HCT116 (cell line): Measurements from ENCODE around the gene NFASC. TPM values are rescaled to one million over a fixed set of nuclear protein-coding genes. Genes with fewer than 3 reads are reported as not detected.

ENCODE experiments used
- ATAC-seq: fragments of 200-7000 bp; cut with Tn5 transposase; 2 replicates; pipeline ENCODE4 v1.9.1; 2020; ENCODE audit warnings: mild to moderate bottlenecking, moderate library complexity
- BruUV-seq: library from RNA; stranded (reverse); fragments of 400-500 nt; replicated peaks from 2 replicates; lab custom pipeline; 2021; lab: Mats Ljungman, UMichigan
- CTCF ChIA-PET: fragments of 300-600 bp; sonication (Branson Sonifier 250); formaldehyde crosslinking; loops from one replicate; lab custom pipeline; 2021; ENCODE audit warnings: antibody characterized with exemption; lab: Charles Lee
- POLR2A ChIA-PET: fragments of 300-600, 350-600 bp; sonication (Branson Sonifier 250); formaldehyde crosslinking; loops from one replicate; lab custom pipeline; 2021; ENCODE audit warnings: antibody characterized with exemption; lab: Charles Lee
- RAD21 ChIA-PET, 2 experiments: fragments of 300-600 bp; sonication (Branson Sonifier 250); formaldehyde crosslinking; loops; one replicate each; lab custom pipeline; 2023; ENCODE audit warnings: low total read pairs in 2 of 2; ENCODE audit not compliant: uncharacterized antibody in 2 of 2, unreplicated experiment in 2 of 2, low non-redundant PET in 1 of 2; lab: Charles Lee
- DNase-seq: peaks from one replicate; pipeline ENCODE4 v3.0.0-alpha.2; 2010; ENCODE audit warnings: low read depth, low spot score
- H2AFZ ChIP-seq: fragments of 200-600 bp; shearing (Covaris generic), sonication (generic); 2 replicates; pipeline ENCODE4 v1.6.1; 2017; ENCODE audit warnings: low read depth, mixed run types, mixed read lengths, antibody characterized with exemption, low read length; ENCODE audit not compliant: poor library complexity, severe bottlenecking
- H3K27ac ChIP-seq: 2 replicates; pipeline ENCODE4 v1.5.1; 2012; ENCODE audit warnings: low read depth, low read length
- H3K27me3 ChIP-seq: fragments of 200-600 bp; sonication (generic); 2 replicates; pipeline ENCODE4 v1.6.1; 2016; ENCODE audit warnings: mixed run types, low read length, mixed read lengths; ENCODE audit not compliant: insufficient read depth
- H3K36me3 ChIP-seq, 2 experiments: fragments of 200-500 bp in 1 of 2; fragments of 200-600 bp in 1 of 2; sonication (Bioruptor generic) in 1 of 2; sonication (generic) in 1 of 2; 2 replicates each; pipeline versions ENCODE4 v1.5.1 to v1.6.1; 2014 to 2016; ENCODE audit warnings: low read length in 2 of 2, inconsistent platforms in 1 of 2, mixed read lengths in 1 of 2, mixed run types in 1 of 2; ENCODE audit not compliant: insufficient read depth in 2 of 2, control insufficient read depth in 1 of 2
- H3K4me1 ChIP-seq, 2 experiments: fragments of 200-600 bp in 1 of 2; sonication (generic) in 1 of 2; 2 replicates each; pipeline versions ENCODE4 v1.5.1 to v1.6.1; 2012 to 2017; ENCODE audit warnings: low read length in 2 of 2, inconsistent platforms in 1 of 2, mild to moderate bottlenecking in 1 of 2, mixed read lengths in 1 of 2, mixed run types in 1 of 2, moderate library complexity in 1 of 2; ENCODE audit not compliant: insufficient read depth in 2 of 2, control insufficient read depth in 1 of 2
- H3K4me2 ChIP-seq: fragments of 200-600 bp; sonication (generic); 2 replicates; pipeline ENCODE4 v1.6.1; 2017; ENCODE audit warnings: mixed run types, low read length, mixed read lengths
- H3K4me3 ChIP-seq, 2 experiments: fragments of 200-600 bp in 1 of 2; sonication (generic) in 1 of 2; replicated peaks in 1 of 2; 2 replicates each; pipeline ENCODE4 v1.5.1; 2011 to 2016; ENCODE audit warnings: low read length in 2 of 2, control low read depth in 1 of 2, low read depth in 1 of 2, mild to moderate bottlenecking in 1 of 2, mixed read lengths in 1 of 2, mixed run types in 1 of 2
- H3K79me2 ChIP-seq: fragments of 200-600 bp; sonication (generic); 2 replicates; pipeline ENCODE4 v1.6.1; 2017; ENCODE audit warnings: mild to moderate bottlenecking, mixed run types, low read length, moderate library complexity, mixed read lengths; ENCODE audit not compliant: insufficient read depth
- H3K9ac ChIP-seq: fragments of 200-600 bp; sonication (generic); 2 replicates; pipeline ENCODE4 v1.6.1; 2016; ENCODE audit warnings: low read length, mixed read lengths
- H3K9me2 ChIP-seq: fragments of 200-600 bp; sonication (generic), shearing (Covaris generic); 2 replicates; pipeline ENCODE4 v1.6.1; 2017; ENCODE audit warnings: mixed run types, mild to moderate bottlenecking, moderate library complexity; ENCODE audit not compliant: insufficient read depth
- H3K9me3 ChIP-seq, 2 experiments: fragments of 200-500 bp in 1 of 2; fragments of 200-600 bp in 1 of 2; sonication (Bioruptor generic) in 1 of 2; sonication (generic) in 1 of 2; 2 replicates each; pipeline ENCODE4 v1.6.1; 2014 to 2017; ENCODE audit warnings: low read length in 2 of 2, mixed read lengths in 2 of 2, inconsistent platforms in 1 of 2, low read depth in 1 of 2, mild to moderate bottlenecking in 1 of 2, mixed run types in 1 of 2, moderate library complexity in 1 of 2; ENCODE audit not compliant: control insufficient read depth in 1 of 2, insufficient read depth in 1 of 2
- H4K20me1 ChIP-seq: fragments of 200-600 bp; sonication (generic), shearing (Covaris generic); 2 replicates; pipeline ENCODE4 v1.6.1; 2017; ENCODE audit warnings: mixed run types, mild to moderate bottlenecking, moderate library complexity; ENCODE audit not compliant: insufficient read depth
- CBX3 ChIP-seq: IDR thresholded peaks from 2 replicates; pipeline ENCODE4 v1.6.1; 2012; ENCODE audit warnings: low read depth
- CEBPB ChIP-seq: IDR thresholded peaks from 2 replicates; pipeline ENCODE4 v1.6.1; 2012; ENCODE audit warnings: low read depth
- ELF1 ChIP-seq: IDR thresholded peaks from 2 replicates; pipeline ENCODE4 v1.6.1; 2012; ENCODE audit warnings: low read depth, borderline replicate concordance
- EZH2phosphoT487 ChIP-seq: fragments of 200-600 bp; IDR thresholded peaks from 2 replicates; pipeline ENCODE4 v1.6.1; 2018; ENCODE audit warnings: antibody characterized with exemption, borderline replicate concordance
- FOSL1 ChIP-seq: IDR thresholded peaks from 2 replicates; pipeline ENCODE4 v1.6.1; 2012; ENCODE audit warnings: low read depth
- POLR2A ChIP-seq: IDR thresholded peaks from 2 replicates; pipeline ENCODE4 v1.7.0; 2011; ENCODE audit warnings: borderline replicate concordance; ENCODE audit not compliant: insufficient read depth, insufficient read length; ENCODE audit errors: extremely low read depth
- POLR2AphosphoS5 ChIP-seq: IDR thresholded peaks from 2 replicates; pipeline ENCODE4 v1.6.1; 2011; ENCODE audit warnings: mild to moderate bottlenecking, low read depth, low read length, moderate library complexity
- SRF ChIP-seq: IDR thresholded peaks from 2 replicates; pipeline ENCODE4 v1.6.1; 2012; ENCODE audit warnings: low read depth
- YY1 ChIP-seq: IDR thresholded peaks from 2 replicates; pipeline ENCODE4 v1.6.1; 2011; ENCODE audit warnings: low read length, low read depth, moderate library complexity, mild to moderate bottlenecking; ENCODE audit not compliant: insufficient replicate concordance; ENCODE audit errors: extremely low read depth
- ZNF274 ChIP-seq: fragments of 200-500 bp; sonication (Bioruptor generic); IDR thresholded peaks from 2 replicates; pipeline ENCODE4 v1.6.1; 2014; ENCODE audit warnings: mild to moderate bottlenecking, low read depth, low read length, inconsistent platforms
- intact Hi-C: fragments of 100-400 bp; cut with micrococcal nuclease; formaldehyde crosslinking; loops from 2 replicates; pipeline ENCODE4 v1.10.0; 2022
- total RNA-seq: library from RNA; stranded (reverse); gene quantifications from one replicate; pipeline ENCODE4 v1.2.1, GENCODE V29; 2021; ENCODE audit not compliant: unreplicated experiment
- TF ChIP-seq, protein P1 (sequence below): IDR thresholded peaks from 2 replicates; pipeline ENCODE4 v1.6.1; 2011; ENCODE audit warnings: mild to moderate bottlenecking, low read length, moderate library complexity; ENCODE audit not compliant: insufficient replicate concordance; ENCODE audit errors: extremely low read depth
- TF ChIP-seq, protein P2 (sequence below): IDR thresholded peaks from 2 replicates; pipeline ENCODE4 v1.6.1; 2012
- TF ChIP-seq, protein P3 (sequence below), 3 experiments: fragments of 200-600 bp in 1 of 3; sonication (generic) in 1 of 3; IDR thresholded peaks in 2 of 3; conservative IDR thresholded peaks in 1 of 3; 2 replicates each; pipeline ENCODE4 v1.5.1; 2012 to 2017; ENCODE audit warnings: low read depth in 2 of 3, low read length in 2 of 3, antibody characterized with exemption in 1 of 3, borderline replicate concordance in 1 of 3, control low read depth in 1 of 3, mild to moderate bottlenecking in 1 of 3, mixed read lengths in 1 of 3, mixed run types in 1 of 3, moderate library complexity in 1 of 3; ENCODE audit not compliant: insufficient read depth in 1 of 3

Gene NFASC
- total RNA-seq, 1 experiment from 2014 or later = 0.57 TPM

DNA sequence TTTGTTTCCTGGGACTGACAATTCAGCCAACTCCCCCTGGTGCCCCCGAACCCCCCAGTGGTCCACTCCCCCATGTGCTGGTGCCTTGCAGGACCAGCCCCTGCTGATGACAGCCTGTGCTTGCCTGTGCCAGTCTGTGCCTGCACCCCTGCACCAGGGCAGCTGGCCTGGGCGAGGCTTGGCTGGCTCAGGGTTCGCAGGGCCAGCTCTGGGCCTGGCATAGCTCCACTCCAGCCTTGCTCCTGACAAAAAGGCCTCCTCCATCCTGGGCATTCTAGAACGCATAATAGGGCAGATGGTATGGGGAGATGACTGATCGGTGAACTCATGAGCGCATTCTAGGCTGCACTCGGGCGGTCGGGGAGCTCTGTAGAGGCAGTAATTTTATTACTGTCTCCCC is 177.7 kb downstream of the NFASC start:
- ATAC-seq = no peak
- H3K4me3 ChIP-seq = no peak overlapping the region
- POLR2A ChIA-PET = no interaction called here
- H3K79me2 ChIP-seq = no peaks in the 10 kb centered on the region
- RAD21 ChIA-PET = no interaction called here
- H3K9me3 ChIP-seq = no peaks in the 10 kb centered on the region
- no peaks in the 10 kb centered on the region for H3K9me2 ChIP-seq
- BruUV-seq = no TSS peak
- CTCF ChIA-PET = interaction anchor here (1.9 kb wide), 1 partner anchor 13 kb away, joined by 6 read pairs; no protein-coding TSS in a partner anchor
- no peak for DNase-seq
- H4K20me1 ChIP-seq = no peaks in the 10 kb centered on the region
- H3K4me1 ChIP-seq = no peaks in the 10 kb centered on the region
- H2AFZ ChIP-seq = no peak overlapping the region
- TF ChIP-seq POLR2A = no peak
- TF ChIP-seq, protein P1, sequence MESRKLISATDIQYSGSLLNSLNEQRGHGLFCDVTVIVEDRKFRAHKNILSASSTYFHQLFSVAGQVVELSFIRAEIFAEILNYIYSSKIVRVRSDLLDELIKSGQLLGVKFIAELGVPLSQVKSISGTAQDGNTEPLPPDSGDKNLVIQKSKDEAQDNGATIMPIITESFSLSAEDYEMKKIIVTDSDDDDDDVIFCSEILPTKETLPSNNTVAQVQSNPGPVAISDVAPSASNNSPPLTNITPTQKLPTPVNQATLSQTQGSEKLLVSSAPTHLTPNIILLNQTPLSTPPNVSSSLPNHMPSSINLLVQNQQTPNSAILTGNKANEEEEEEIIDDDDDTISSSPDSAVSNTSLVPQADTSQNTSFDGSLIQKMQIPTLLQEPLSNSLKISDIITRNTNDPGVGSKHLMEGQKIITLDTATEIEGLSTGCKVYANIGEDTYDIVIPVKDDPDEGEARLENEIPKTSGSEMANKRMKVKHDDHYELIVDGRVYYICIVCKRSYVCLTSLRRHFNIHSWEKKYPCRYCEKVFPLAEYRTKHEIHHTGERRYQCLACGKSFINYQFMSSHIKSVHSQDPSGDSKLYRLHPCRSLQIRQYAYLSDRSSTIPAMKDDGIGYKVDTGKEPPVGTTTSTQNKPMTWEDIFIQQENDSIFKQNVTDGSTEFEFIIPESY = no peak
- no peak for TF ChIP-seq FOSL1
- no peaks in the 10 kb centered on the region for H3K36me3 ChIP-seq
- H3K27me3 ChIP-seq = peaks cover 36% of the 10 kb centered on the region; the same call in 1 of the 2 replicates
- H3K4me2 ChIP-seq = no peak overlapping the region
- H3K9ac ChIP-seq = no peak overlapping the region
- intact Hi-C loops = no loop called here
- no peak overlapping the region for H3K27ac ChIP-seq

DNA sequence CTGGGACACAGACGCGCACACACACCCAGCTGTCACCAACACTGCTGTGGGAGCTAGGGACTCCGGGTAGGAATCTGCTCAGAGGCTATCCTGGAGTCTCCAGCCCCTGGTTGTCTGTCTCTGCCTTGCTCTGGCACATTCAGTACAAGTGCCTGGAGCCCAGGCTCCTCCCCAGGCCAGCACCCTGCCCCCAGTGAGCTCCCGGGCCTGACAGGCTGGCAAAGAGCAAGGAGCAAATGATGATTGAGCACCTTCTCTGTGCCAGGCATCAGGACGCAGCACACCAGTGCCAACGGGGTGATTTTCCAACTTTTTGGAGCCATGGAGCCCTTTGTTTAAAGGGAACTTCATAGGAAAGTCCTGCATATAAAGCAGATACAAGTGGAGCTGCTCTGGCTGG is 178.8 kb downstream of the NFASC start:
- ATAC-seq (no peak), DNase-seq (no peak)
- Histone ChIP-seq H3K27ac (no peak overlapping the region), H4K20me1 (no peaks in the 10 kb centered on the region), H3K9me3 (no peaks in the 10 kb centered on the region), H3K4me1 (no peaks in the 10 kb centered on the region), H3K4me3 (no peak overlapping the region), H3K4me2 (no peak overlapping the region), H3K9ac (no peak overlapping the region), H2AFZ (no peak overlapping the region), H3K27me3 (peaks cover 35% of the 10 kb centered on the region; the same call in 1 of the 2 replicates), H3K9me2 (no peaks in the 10 kb centered on the region), H3K79me2 (no peaks in the 10 kb centered on the region), H3K36me3 (no peaks in the 10 kb centered on the region)
- ChIA-PET RAD21 (no interaction called here), POLR2A (no interaction called here), CTCF (interaction anchor here (0.7 to 1.9 kb wide), 2 partner anchors 12 to 14 kb away, joined by 3 to 6 read pairs; no protein-coding TSS in a partner anchor)
- intact Hi-C loops = no loop called here
- BruUV-seq = no TSS peak
- TF ChIP-seq, protein P2, sequence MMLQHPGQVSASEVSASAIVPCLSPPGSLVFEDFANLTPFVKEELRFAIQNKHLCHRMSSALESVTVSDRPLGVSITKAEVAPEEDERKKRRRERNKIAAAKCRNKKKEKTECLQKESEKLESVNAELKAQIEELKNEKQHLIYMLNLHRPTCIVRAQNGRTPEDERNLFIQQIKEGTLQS = no peak
- TF ChIP-seq POLR2AphosphoS5 (no peak), ZNF274 (no peak), POLR2A (no peak), SRF (no peak), FOSL1 (no peak), CEBPB (no peak), ELF1 (no peak), YY1 (no peak), CBX3 (no peak), EZH2phosphoT487 (no peak)
- TF ChIP-seq, protein P3, sequence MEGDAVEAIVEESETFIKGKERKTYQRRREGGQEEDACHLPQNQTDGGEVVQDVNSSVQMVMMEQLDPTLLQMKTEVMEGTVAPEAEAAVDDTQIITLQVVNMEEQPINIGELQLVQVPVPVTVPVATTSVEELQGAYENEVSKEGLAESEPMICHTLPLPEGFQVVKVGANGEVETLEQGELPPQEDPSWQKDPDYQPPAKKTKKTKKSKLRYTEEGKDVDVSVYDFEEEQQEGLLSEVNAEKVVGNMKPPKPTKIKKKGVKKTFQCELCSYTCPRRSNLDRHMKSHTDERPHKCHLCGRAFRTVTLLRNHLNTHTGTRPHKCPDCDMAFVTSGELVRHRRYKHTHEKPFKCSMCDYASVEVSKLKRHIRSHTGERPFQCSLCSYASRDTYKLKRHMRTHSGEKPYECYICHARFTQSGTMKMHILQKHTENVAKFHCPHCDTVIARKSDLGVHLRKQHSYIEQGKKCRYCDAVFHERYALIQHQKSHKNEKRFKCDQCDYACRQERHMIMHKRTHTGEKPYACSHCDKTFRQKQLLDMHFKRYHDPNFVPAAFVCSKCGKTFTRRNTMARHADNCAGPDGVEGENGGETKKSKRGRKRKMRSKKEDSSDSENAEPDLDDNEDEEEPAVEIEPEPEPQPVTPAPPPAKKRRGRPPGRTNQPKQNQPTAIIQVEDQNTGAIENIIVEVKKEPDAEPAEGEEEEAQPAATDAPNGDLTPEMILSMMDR (IDR thresholded peaks at IDR 0.05 in 2 of 3, conservative IDR thresholded peaks at IDR 0.05 in 1 of 3; ENCODE audit: borderline replicate concordance in 1 of 3, insufficient read depth in 1 of 3, low read depth in 2 of 3, low read length in 2 of 3) = no peak
- TF ChIP-seq, protein P1 = no peak
